ENCODE data around the gene SHH. TPM values are rescaled to one million over a fixed set of nuclear protein-coding genes. Genes with fewer than 3 reads are reported as not detected.

Gene SHH
- total and polyA plus RNA-seq, 2 of the 4 experiments (the other 2 are of a cell fraction): under 0.01 to 0.03 TPM

DNA sequence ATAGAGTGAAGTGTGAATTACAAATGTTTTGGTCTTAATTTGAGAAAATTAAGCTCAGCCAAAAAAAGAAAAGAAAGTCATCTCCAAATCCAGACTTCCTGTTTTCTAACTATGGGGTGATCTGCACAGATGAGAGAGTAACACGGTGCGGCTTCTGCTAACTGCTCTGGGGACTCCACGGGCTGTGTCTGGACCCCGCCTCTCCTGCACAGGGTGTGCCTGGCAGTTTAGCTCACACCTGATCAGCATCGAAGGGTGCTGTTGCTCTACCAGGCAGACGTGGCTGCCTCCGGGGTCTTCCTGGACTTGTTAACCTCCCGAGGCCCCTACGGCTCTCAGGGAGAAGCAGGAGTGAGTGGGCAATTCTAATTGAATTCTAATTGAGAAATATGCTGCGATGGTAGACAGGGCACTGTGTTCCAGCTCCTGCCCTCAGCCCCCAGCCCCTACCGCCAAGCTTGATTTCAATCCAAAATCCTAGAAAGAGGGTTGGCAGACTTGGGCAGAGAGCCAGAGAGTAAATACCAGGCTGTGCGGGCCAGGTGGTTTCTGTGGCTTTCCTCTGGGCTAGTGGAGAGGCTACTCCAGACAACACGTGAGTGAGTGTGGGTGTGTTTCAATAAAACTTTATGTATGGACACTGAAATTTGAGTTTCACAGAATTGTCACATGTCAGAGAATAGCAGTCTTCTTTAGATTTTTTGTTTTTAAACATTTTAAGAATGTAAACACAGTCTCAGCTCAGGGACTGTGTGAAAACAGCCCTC is 13.4 kb downstream of the SHH start:
- H4K8ac ChIP-seq (ENCODE audit: low read depth in 2 of 2, low read length in 2 of 2): no peak overlapping the region
- no peak overlapping the region for H3K18ac ChIP-seq (ENCODE audit: low read depth, low read length)
- no CpG with 5 or more reads among the region's 13 CpGs for WGBS, 2 experiments (ENCODE audit: extremely low coverage in 2 of 2, insufficient read length in 1 of 2)
- in situ Hi-C loops (cut with MboI; ENCODE audit: low sequenced_read_pairs) (no loop called here), intact Hi-C loops (cut with micrococcal nuclease) (loop anchor here (5.0 to 10.0 kb wide), 2 partner anchors 853 to 1336 kb away; partner anchors contain the start of gene UBE3C), dilution Hi-C loops (cut with HindIII; ENCODE audit: low sequenced_read_pairs, unreplicated experiment) (no loop called here)
- H4K91ac ChIP-seq (ENCODE audit: insufficient read depth, low read depth, low read length): no peak overlapping the region
- no peak overlapping the region for H3K23ac ChIP-seq (ENCODE audit: low read depth, low read length)
- H3K56ac ChIP-seq (ENCODE audit: extremely low read depth, insufficient read depth, low read length): no peak overlapping the region
- no peaks in the 10 kb centered on the region for H3K9me1 ChIP-seq (ENCODE audit: insufficient read depth, low read length)
- H3K36me3 ChIP-seq (ENCODE audit: control insufficient read depth, insufficient read depth, low read length): no peaks in the 10 kb centered on the region
- CTCF ChIA-PET: interaction anchor here (1.5 kb wide), 1 partner anchor 200 kb away, joined by 4 read pairs; no protein-coding TSS in a partner anchor
- H3K27ac ChIP-seq (ENCODE audit: insufficient read depth, low read length): no peak overlapping the region
- H2AK5ac ChIP-seq (ENCODE audit: low read depth, low read length): no peak overlapping the region
- no peak overlapping the region for H3K14ac ChIP-seq (replicated peaks; ENCODE audit: low read depth, low read length)
- DNase-seq (no peak), ATAC-seq (ENCODE audit: low read depth) (no peak)
- no peak overlapping the region for H3K4me2 ChIP-seq (ENCODE audit: low read depth, low read length)
- H3K4ac ChIP-seq (ENCODE audit: low read depth, low read length): no peak overlapping the region
- H3K27me3 ChIP-seq (ENCODE audit: control insufficient read depth, insufficient read depth, low read length): peaks cover 52% of the 10 kb centered on the region
- no peak overlapping the region for H4K5ac ChIP-seq (ENCODE audit: low read depth, low read length)
- H3K4me3 ChIP-seq (ENCODE audit: insufficient read depth, low read depth, low read length): no peak overlapping the region
- no peak overlapping the region for H2BK5ac ChIP-seq (ENCODE audit: low read depth, low read length, poor library complexity, severe bottlenecking)
- no peak overlapping the region for H2BK15ac ChIP-seq (ENCODE audit: low read depth, low read length)
- no peaks in the 10 kb centered on the region for H3K9me3 ChIP-seq (ENCODE audit: control insufficient read depth, insufficient read depth, low read length)
- H3K79me1 ChIP-seq (ENCODE audit: low read depth in 1 of 2, low read length in 2 of 2): no peaks in the 10 kb centered on the region
- H2AFZ ChIP-seq (replicated peaks; ENCODE audit: low read length, poor library complexity): no peak overlapping the region
- H2BK20ac ChIP-seq (ENCODE audit: low read depth, low read length): no peak overlapping the region
- BruUV-seq (replicated peaks): no TSS peak
- no peaks in the 10 kb centered on the region for H4K20me1 ChIP-seq (ENCODE audit: insufficient read depth, low read length)
- peaks cover 7% of the 10 kb centered on the region; the same call in 1 of the 2 replicates for H3K4me1 ChIP-seq (ENCODE audit: control insufficient read depth, insufficient read depth, low read length)
- POLR2A ChIA-PET (ENCODE audit: unreplicated experiment): no interaction called here
- H2BK120ac ChIP-seq (ENCODE audit: low read depth, low read length): no peak overlapping the region
- H3K9ac ChIP-seq (ENCODE audit: low read depth, low read length): no peak overlapping the region
- no peak overlapping the region for H2AK9ac ChIP-seq (replicated peaks; ENCODE audit: low read depth, low read length, poor library complexity)
- no peak for TF ChIP-seq SMC3 (IDR thresholded peaks at IDR 0.05; ENCODE audit: low read depth, low read length)
- TF ChIP-seq BHLHE40 (IDR thresholded peaks at IDR 0.05; ENCODE audit: low read depth, low read length): no peak
- TF ChIP-seq, protein P1, sequence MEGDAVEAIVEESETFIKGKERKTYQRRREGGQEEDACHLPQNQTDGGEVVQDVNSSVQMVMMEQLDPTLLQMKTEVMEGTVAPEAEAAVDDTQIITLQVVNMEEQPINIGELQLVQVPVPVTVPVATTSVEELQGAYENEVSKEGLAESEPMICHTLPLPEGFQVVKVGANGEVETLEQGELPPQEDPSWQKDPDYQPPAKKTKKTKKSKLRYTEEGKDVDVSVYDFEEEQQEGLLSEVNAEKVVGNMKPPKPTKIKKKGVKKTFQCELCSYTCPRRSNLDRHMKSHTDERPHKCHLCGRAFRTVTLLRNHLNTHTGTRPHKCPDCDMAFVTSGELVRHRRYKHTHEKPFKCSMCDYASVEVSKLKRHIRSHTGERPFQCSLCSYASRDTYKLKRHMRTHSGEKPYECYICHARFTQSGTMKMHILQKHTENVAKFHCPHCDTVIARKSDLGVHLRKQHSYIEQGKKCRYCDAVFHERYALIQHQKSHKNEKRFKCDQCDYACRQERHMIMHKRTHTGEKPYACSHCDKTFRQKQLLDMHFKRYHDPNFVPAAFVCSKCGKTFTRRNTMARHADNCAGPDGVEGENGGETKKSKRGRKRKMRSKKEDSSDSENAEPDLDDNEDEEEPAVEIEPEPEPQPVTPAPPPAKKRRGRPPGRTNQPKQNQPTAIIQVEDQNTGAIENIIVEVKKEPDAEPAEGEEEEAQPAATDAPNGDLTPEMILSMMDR (conservative IDR thresholded peaks at IDR 0.05; ENCODE audit: low read depth, low read length): no peak
- TF ChIP-seq NFE2L2 (IDR thresholded peaks at IDR 0.05; ENCODE audit: low read depth, low read length): no peak
- TF ChIP-seq POLR2A (IDR thresholded peaks at IDR 0.05; ENCODE audit: low read depth, low read length): no peak
- TF ChIP-seq RCOR1 (IDR thresholded peaks at IDR 0.05; ENCODE audit: insufficient replicate concordance, low read length): no peak
- no peak for TF ChIP-seq RAD21 (IDR thresholded peaks at IDR 0.05; ENCODE audit: low read length)
- TF ChIP-seq MXI1 (IDR thresholded peaks at IDR 0.05; ENCODE audit: borderline replicate concordance, low read depth, low read length): no peak
- TF ChIP-seq MAZ (IDR thresholded peaks at IDR 0.05; ENCODE audit: borderline replicate concordance, low read depth, low read length): no peak
- no peak for TF ChIP-seq MAFK (IDR thresholded peaks at IDR 0.05; ENCODE audit: low read depth, low read length)
- no peak for TF ChIP-seq FOS (IDR thresholded peaks at IDR 0.05; ENCODE audit: low read depth, low read length)
- TF ChIP-seq, protein P2, sequence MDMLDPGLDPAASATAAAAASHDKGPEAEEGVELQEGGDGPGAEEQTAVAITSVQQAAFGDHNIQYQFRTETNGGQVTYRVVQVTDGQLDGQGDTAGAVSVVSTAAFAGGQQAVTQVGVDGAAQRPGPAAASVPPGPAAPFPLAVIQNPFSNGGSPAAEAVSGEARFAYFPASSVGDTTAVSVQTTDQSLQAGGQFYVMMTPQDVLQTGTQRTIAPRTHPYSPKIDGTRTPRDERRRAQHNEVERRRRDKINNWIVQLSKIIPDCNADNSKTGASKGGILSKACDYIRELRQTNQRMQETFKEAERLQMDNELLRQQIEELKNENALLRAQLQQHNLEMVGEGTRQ (IDR thresholded peaks at IDR 0.05; ENCODE audit: low read depth, low read length): no peak
- no peak for TF ChIP-seq CHD1 (IDR thresholded peaks at IDR 0.05; ENCODE audit: low read depth, low read length)
- TF ChIP-seq CEBPB (IDR thresholded peaks at IDR 0.05; ENCODE audit: low read depth, low read length): no peak
- TF ChIP-seq RFX5 (IDR thresholded peaks at IDR 0.05; ENCODE audit: low read depth, low read length): no peak
